GM19240 (cell line): ENCODE results near the gene ACIN1.
A peak's percentile ranks its signal among the peaks of the same experiment; 100 is the strongest.
"Not testable (repeated sequence)": the region's sequence is repeated elsewhere in the genome, so short reads cannot be mapped to it uniquely, and the experiment has no call there.

Experiments
- DNase-seq: peaks from one replicate; pipeline ENCODE4 v3.0.0; 2011; ENCODE audit warnings: low spot score; ENCODE audit not compliant: insufficient read length

ACIN1 gene

GRCh38 chr14:23125011-23125410 lies 30.1 kb upstream of the ACIN1 start:
- no peak for DNase-seq

GRCh38 chr14:23124337-23124954 lies 29.5 kb upstream of the ACIN1 start:
- DNase-seq = no peak

GRCh38 chr14:23123419-23123818 lies 28.5 kb upstream of the ACIN1 start:
- DNase-seq = no peak

- no peak for DNase-seq
Observed at GRCh38 chr14:23122086-23122485, 27.1 kb upstream of the ACIN1 start.

GRCh38 chr14:23121361-23121771 lies 26.4 kb upstream of the ACIN1 start:
- peak; percentile 51 for DNase-seq

- peak; percentile 95 for DNase-seq
Observed at GRCh38 chr14:23120541-23121251, 25.8 kb upstream of the ACIN1 start.

- DNase-seq = no peak
Observed at GRCh38 chr14:23119363-23120327, 24.7 kb upstream of the ACIN1 start.

GRCh38 chr14:23118506-23119362 lies 23.8 kb upstream of the ACIN1 start, which contains the start of gene CEBPE:
TSS of gene CEBPE (minus strand) at chr14:23119255. CDS start at chr14:23119091, 164 bp downstream.
- DNase-seq = no peak

- no peak for DNase-seq
Observed at GRCh38 chr14:23117371-23118020, 22.6 kb upstream of the ACIN1 start.

- no peak for DNase-seq
Observed at GRCh38 chr14:23115918-23116317, 21.0 kb upstream of the ACIN1 start.

- DNase-seq = no peak
Observed at GRCh38 chr14:23115039-23115731, 20.2 kb upstream of the ACIN1 start.

GRCh38 chr14:23114669-23115038 lies 19.7 kb upstream of the ACIN1 start:
- DNase-seq = no peak

- no peak for DNase-seq
Observed at GRCh38 chr14:23114120-23114458, 19.2 kb upstream of the ACIN1 start.

- no peak for DNase-seq
Observed at GRCh38 chr14:23113431-23114119, 18.6 kb upstream of the ACIN1 start.

- no peak for DNase-seq
Observed at GRCh38 chr14:23112359-23113178, 17.6 kb upstream of the ACIN1 start.

- DNase-seq = no peak
Observed at GRCh38 chr14:23110579-23111365, 15.8 kb upstream of the ACIN1 start.

GRCh38 chr14:23109769-23110168 lies 14.8 kb upstream of the ACIN1 start:
- DNase-seq = no peak

- not testable (repeated sequence) for DNase-seq
Observed at GRCh38 chr14:23108169-23108568, 13.2 kb upstream of the ACIN1 start.
